GM18861 (cell line): ENCODE measurements around the gene SERGEF.

Experiments used
- ATAC-seq: cut with Tn5 transposase; IDR thresholded peaks from one replicate; pipeline ENCODE4 v1.9.1; 2021; ENCODE audit not compliant: unreplicated experiment

The SERGEF gene

DNA sequence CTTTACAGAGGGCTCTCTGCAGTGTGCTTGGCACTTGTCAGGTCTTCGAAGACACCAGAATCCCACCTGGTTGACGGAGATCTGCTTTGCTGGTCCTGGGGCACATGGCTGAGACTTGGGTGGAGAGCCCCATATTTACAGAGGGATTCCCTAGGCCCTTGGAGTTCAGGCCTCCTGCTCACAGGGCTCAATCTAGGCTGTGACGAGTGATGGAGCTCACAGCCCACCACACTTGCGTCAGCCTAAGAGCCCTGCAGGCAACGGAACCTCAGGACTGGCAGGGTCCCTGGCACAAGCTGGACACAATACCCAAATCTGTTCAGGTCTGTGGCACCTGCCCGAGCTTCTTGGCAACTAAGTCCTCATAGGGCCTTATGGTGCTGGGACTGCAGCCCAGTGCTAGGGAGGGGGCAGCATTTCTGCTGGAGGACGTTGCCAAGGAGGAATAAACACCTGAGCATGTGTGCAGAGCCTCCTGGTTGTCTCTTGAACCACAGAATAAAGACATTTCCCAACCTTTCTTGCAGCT is 219.1 kb downstream of the SERGEF start:
- no peak for ATAC-seq

- ATAC-seq = no peak
Observed at GRCh38 chr11:17792161-17792560, 220.7 kb downstream of the SERGEF start.

GRCh38 chr11:17791144-17791543 is 221.7 kb downstream of the SERGEF start:
- ATAC-seq = no peak

DNA sequence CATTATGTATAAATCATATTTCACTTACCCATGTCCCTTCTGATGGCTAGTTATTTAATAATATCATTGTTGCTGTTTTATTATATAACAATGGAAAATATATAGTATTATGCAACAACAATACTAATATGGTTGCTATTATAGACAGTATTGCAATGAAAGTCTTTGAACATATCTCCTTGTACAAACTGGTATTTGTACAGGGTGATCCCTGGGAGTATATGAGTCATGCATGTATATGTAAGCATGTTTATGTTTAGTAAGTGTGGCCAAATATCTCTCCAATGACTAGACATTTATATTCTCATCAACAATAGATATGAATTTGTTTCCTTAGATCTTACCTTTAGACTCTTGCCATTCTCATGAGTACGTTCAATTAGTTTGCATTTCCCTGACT is 222.4 kb downstream of the SERGEF start:
- no peak for ATAC-seq

DNA sequence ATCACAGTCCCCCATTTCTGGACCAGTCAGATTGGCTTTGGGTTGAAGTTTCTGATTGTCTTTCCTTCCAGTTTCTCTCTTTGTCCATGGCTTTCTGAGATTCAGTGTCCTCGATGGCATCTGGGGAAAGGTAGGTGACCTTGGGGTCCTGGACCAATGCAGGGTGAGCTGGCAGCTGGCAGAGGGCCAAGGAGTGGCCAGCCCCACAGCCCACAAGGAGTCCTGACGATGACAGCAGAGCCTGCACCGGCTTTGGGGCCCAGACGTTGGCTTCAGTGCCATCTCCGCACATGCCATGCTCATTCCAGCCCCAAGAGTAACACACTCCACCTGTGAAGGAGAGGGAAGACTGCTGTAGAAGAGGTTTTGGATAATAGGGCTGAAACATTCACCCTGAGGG is 224.8 kb downstream of the SERGEF start:
- ATAC-seq = no peak

- no peak for ATAC-seq
Observed at GRCh38 chr11:17786824-17787525, 225.9 kb downstream of the SERGEF start.

GRCh38 chr11:17783878-17784277 is 229.0 kb downstream of the SERGEF start:
- ATAC-seq = no peak

DNA sequence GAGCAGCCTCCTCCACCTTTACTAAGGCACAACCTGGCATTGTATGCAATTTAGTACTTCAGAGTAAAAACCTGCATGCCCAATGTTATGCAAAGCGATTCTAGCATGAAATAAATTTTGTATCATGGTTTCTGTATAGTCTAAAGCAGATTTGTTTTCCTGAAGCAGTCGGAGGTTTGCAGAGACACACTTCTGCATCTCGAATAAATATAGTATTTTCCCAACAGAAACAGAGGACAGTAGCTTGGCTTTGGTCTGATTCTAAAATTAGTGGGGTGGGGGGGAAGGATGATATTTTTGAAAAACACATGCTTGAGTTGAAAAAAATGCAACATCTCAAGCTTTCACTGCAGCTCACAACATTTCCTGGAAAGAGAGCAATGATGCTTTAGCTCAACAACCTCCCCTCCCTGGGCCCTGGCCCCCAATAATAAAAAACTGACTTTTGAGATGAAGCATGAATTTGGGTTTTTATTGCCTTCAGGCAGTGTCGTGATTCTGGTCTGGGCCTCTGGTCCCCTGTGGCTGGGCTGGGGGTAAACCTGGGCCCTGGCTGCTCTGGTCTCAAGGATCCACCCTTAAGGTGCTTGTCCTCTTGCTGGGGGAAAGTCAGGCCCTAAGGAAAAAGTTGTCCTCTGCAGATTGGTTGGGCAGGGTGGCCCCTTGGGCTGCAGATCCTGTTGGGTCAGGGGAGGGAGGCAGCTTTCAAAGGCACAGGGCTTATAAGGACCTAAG is 230.1 kb downstream of the SERGEF start:
- no peak for ATAC-seq

- ATAC-seq = no peak
Observed at GRCh38 chr11:17782145-17782544, 230.7 kb downstream of the SERGEF start.

- no peak for ATAC-seq
Observed at GRCh38 chr11:17781626-17782025, 231.2 kb downstream of the SERGEF start.

DNA sequence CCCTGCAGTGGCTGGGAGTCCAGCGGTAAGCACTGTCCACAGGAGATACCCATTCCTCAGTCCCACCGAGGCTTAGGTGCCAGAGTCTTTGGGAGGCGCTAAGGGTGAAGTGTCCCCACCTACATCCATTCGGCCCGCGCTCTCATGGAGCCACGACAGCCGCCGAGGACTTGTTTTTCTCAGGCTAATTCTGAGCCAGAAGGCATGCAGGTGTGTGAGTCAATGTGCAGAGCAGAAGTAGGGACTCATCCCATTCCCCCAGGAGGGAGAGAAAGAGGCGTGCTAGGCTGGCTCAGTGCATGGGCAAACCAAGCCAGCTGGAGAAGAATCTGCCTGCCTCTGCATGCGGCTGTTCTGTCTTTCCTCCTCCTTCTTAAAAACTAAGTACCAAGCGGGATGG is 231.6 kb downstream of the SERGEF start:
- ATAC-seq = no peak

- no peak for ATAC-seq
Observed at GRCh38 chr11:17780668-17781067, 232.2 kb downstream of the SERGEF start.

DNA sequence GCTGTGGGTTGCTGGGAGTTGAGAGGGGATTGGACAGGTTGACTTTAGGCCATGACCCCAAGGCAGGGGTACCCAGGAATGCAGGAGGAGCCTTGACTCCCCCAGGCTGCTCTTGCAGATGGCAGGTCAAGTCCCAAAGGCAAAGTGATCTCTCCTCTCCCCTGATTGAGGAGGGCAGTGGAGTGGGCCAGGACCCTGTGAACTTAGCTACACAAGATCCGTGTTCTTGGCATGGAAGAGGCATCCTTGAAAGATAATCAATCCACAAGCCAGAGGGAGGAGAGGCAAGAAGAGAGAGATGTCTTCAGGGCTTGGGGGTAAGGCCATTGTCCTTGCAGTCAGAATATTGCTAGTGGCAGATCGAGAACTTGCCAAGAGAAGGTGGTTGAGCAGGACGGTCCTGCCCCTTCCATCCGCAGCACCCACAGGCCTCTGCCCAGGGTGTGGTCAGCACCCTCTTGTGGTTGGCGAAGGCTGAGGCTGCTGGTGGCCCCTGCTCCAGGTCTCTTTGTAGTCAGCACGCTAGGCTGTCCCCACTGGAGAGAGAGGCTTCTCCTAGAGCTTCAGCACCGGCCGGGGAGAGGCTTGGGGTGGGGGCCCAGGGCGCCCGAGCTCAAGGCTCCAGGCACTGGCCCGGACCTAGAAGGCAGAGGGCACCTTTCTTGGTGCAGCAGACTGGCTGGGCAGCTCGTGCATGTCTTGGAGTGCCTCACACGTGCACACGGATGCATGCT is 232.8 kb downstream of the SERGEF start:
- no peak for ATAC-seq

DNA sequence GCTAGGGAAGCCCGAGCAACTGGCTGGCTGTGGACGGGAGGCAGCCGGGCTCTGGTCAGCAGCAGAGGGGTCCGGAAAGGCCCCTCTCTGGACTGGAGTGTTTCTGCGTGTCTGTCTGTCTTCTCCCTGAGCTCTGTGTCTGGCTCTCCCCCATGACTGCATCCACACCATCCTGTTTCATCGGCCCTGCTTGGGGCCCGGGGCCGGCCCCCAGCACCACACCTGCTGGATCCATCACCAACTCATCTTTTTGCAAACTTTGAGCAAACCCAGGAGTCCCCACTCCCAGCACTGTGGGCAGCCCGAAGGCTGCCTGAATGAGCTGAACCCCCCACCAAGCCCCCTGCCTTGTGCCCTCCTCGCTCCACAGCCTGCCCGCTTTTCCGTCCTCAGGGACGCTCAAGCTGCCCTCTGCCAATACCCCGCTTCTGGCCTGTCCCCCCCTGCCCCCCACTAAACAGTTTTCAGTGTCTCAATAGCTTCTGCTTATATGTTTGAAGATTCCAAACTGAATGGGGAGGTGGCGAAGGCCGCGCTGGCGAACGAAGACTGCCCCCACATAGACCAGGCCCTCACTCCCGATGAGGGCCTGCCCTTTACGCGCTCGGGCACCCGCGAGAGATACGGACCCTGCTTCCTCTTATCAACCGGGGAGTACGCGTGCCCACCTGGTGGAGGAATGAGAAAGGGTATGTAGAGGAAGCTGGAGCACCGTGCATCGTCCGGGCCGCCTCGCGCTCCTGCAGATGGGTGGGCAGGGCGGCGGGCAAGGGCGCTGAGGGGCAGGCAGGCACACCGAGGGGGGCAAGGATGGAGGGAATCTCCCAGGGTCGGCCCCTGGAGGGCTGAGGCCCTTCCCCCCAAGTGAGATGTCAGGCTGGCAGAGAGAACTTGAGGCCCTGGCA is 233.6 kb downstream of the SERGEF start:
- no peak for ATAC-seq

GRCh38 chr11:17778352-17778751 is 234.5 kb downstream of the SERGEF start:
- ATAC-seq = no peak

- ATAC-seq = no peak
Observed at GRCh38 chr11:17777738-17778091, 235.1 kb downstream of the SERGEF start.

DNA sequence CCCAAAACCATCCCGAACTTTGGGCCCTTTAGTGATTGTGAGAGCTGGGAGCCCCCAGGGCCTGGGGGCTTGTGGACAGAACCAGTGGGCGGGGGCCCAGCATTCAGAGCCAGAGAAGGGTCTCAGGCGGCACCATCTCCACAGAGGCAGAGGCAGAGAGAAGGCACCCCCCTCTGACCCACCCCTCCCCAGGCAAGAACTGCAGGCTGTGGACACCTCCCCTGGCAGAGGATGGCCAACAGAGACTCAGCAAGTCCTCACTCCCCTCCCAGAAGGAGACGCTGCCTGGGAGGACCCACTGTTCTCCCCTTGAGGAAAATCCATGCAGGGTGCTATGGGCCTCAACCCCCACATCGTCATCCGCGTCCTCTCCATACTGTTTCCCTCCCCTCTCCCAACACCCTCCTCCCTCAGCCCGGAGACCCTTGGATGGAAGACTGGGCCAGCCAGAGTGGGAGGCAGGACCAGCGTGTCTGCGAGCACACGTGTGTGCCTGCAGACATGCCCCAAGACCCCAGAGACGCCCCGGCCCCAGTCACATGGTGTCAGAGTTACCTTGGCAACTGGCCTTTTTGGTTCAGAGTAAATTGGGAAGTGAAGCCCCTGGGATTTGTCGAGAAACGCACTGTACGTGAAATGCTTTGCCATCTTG is 235.6 kb downstream of the SERGEF start:
- no peak for ATAC-seq

DNA sequence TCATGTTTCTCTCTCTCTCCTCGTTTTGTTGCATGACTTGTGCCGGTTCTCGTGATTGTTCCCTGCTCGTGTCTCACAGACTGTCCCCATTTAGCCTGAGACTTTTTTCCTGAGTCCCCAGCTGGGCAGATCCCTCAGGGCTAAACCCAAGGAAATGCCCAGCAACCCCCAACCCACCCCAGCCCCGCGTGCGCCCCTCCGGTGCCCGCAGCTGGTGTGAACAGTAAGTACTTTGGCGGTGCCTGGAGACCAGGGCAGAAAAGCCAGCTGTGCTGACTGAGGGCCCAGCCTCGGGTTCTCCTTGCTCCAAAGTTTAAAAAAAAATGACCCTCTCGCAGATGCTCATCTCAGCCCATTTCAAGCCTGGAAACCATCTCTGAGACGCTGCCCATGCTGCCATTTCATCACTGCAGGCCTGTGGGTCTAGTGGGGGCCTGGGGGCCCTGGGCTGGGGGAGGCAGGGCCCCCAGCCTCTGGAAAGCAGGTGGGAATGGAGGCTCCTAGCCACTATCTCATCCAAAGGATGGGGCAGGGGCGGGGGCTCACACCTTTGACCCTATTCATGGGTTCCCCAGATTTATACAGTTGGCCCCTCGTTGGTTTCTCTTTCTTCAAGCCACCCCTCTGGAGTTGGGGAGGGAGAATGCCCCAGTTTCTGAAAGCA is 236.5 kb downstream of the SERGEF start:
- ATAC-seq = no peak

- no peak for ATAC-seq
Observed at GRCh38 chr11:17775507-17776211, 237.2 kb downstream of the SERGEF start.
